Breast epithelium (tissue), 3 donors: ENCODE results near the gene VRK1.

Experiments
- POLR2A ChIP-seq: fragments of 450-650 bp; IDR thresholded peaks from one replicate; pipeline ENCODE4 v1.6.1; 2016; ENCODE audit warnings: antibody characterized with exemption, mild to moderate bottlenecking, moderate library complexity
- POLR2AphosphoS5 ChIP-seq, 3 donors: sonication (generic); formaldehyde crosslinking; IDR thresholded peaks; one replicate each; pipeline ENCODE4 v1.6.1; 2017; ENCODE audit warnings: antibody characterized with exemption in 3 of 3
- TF ChIP-seq, protein P1 (sequence below), 3 donors: fragments of 450-650 bp; IDR thresholded peaks; one replicate each; pipeline ENCODE4 v1.5.1; 2016 to 2017; ENCODE audit warnings: antibody characterized with exemption in 3 of 3, mild to moderate bottlenecking in 3 of 3, moderate library complexity in 3 of 3

DNA sequence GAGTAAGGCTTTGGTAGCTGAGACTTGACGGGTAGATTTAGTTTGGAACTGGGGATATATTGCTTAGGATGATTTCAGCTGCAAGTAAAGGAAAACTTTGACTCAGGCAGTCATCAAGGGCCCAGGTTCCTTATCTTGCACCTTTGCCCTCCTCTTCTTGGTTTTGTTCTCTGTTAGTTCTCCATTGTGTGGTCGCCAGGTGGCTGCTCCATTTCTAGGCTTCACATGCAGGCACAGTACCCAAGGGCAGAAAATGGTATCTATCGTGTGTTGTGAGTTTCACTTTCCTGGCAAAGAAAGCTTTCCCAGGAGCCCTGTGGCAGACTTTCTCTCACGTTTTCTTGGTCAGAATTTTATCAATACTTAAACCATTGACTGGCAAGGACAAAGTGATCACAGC lies 50.8 kb downstream of the VRK1 start:
- TF ChIP-seq, protein P1, sequence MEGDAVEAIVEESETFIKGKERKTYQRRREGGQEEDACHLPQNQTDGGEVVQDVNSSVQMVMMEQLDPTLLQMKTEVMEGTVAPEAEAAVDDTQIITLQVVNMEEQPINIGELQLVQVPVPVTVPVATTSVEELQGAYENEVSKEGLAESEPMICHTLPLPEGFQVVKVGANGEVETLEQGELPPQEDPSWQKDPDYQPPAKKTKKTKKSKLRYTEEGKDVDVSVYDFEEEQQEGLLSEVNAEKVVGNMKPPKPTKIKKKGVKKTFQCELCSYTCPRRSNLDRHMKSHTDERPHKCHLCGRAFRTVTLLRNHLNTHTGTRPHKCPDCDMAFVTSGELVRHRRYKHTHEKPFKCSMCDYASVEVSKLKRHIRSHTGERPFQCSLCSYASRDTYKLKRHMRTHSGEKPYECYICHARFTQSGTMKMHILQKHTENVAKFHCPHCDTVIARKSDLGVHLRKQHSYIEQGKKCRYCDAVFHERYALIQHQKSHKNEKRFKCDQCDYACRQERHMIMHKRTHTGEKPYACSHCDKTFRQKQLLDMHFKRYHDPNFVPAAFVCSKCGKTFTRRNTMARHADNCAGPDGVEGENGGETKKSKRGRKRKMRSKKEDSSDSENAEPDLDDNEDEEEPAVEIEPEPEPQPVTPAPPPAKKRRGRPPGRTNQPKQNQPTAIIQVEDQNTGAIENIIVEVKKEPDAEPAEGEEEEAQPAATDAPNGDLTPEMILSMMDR (IDR thresholded peaks at IDR 0.05) = no peak
- TF ChIP-seq POLR2AphosphoS5 (IDR thresholded peaks at IDR 0.05) (no peak), POLR2A (no peak)
